ENCODE results near the gene DIPK2B. TPM values are rescaled to one million over a fixed set of nuclear protein-coding genes. Genes with fewer than 3 reads are reported as not detected.

DIPK2B gene
- total RNA-seq, 1 donor from 2014 or later = not detected

- Histone ChIP-seq H3K4me1 (no peaks in the 10 kb centered on the region), H3K4me3 (no peak overlapping the region), H4K20me1 (ENCODE audit: low read depth) (no peaks in the 10 kb centered on the region), H3K36me3 (no peaks in the 10 kb centered on the region), H2AFZ (replicated peaks) (no peak overlapping the region), H3K27me3 (no peaks in the 10 kb centered on the region), H3K4me2 (no peak overlapping the region), H3K79me2 (ENCODE audit: low read depth) (no peaks in the 10 kb centered on the region), H3K9me3 (ENCODE audit: low read depth) (peaks cover 10% of the 10 kb centered on the region), H3K9ac (no peak overlapping the region), H3F3A (ENCODE audit: low read depth) (no peaks in the 10 kb centered on the region), H3K27ac (no peak overlapping the region)
- Mint-ChIP-seq H3K9me3 (peaks cover 11% of the 10 kb centered on the region), H3K4me3 (no peak overlapping the region), H3K4me1 (no peaks in the 10 kb centered on the region), H3K36me3 (no peaks in the 10 kb centered on the region), H3K27ac (no peak overlapping the region), H3K27me3 (ENCODE audit: insufficient read depth, low read depth) (peaks cover 2% of the 10 kb centered on the region)
- no peak for DNase-seq (ENCODE audit: low spot score)
- no peak for TF ChIP-seq EZH2 (IDR thresholded peaks at IDR 0.05)
- TF ChIP-seq, protein P1, sequence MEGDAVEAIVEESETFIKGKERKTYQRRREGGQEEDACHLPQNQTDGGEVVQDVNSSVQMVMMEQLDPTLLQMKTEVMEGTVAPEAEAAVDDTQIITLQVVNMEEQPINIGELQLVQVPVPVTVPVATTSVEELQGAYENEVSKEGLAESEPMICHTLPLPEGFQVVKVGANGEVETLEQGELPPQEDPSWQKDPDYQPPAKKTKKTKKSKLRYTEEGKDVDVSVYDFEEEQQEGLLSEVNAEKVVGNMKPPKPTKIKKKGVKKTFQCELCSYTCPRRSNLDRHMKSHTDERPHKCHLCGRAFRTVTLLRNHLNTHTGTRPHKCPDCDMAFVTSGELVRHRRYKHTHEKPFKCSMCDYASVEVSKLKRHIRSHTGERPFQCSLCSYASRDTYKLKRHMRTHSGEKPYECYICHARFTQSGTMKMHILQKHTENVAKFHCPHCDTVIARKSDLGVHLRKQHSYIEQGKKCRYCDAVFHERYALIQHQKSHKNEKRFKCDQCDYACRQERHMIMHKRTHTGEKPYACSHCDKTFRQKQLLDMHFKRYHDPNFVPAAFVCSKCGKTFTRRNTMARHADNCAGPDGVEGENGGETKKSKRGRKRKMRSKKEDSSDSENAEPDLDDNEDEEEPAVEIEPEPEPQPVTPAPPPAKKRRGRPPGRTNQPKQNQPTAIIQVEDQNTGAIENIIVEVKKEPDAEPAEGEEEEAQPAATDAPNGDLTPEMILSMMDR (IDR thresholded peaks at IDR 0.05) = no peak
- TF ChIP-seq EZH2phosphoT487 (IDR thresholded peaks at IDR 0.05) = no peak
Measured at GRCh38 chrX:45202171-45202570, 1.5 kb upstream of the DIPK2B start.

- Histone ChIP-seq H3K9me3 (ENCODE audit: low read depth) (no peaks in the 10 kb centered on the region), H4K20me1 (ENCODE audit: low read depth) (no peaks in the 10 kb centered on the region), H3K9ac (no peak overlapping the region), H3K36me3 (no peaks in the 10 kb centered on the region), H3K27ac (no peak overlapping the region), H3K4me1 (no peaks in the 10 kb centered on the region), H3K79me2 (ENCODE audit: low read depth) (no peaks in the 10 kb centered on the region), H3K4me3 (no peak overlapping the region), H3K27me3 (no peaks in the 10 kb centered on the region), H3K4me2 (no peak overlapping the region), H3F3A (ENCODE audit: low read depth) (no peaks in the 10 kb centered on the region), H2AFZ (replicated peaks) (no peak overlapping the region)
- Mint-ChIP-seq H3K27ac (no peak overlapping the region), H3K9me3 (no peaks in the 10 kb centered on the region), H3K4me3 (no peak overlapping the region), H3K4me1 (no peaks in the 10 kb centered on the region), H3K36me3 (no peaks in the 10 kb centered on the region), H3K27me3 (ENCODE audit: insufficient read depth, low read depth) (peaks cover 2% of the 10 kb centered on the region)
- no peak for TF ChIP-seq EZH2phosphoT487 (IDR thresholded peaks at IDR 0.05)
- no peak for TF ChIP-seq EZH2 (IDR thresholded peaks at IDR 0.05)
- TF ChIP-seq, protein P1 (IDR thresholded peaks at IDR 0.05) = no peak
- DNase-seq (ENCODE audit: low spot score) = no peak
Measured at GRCh38 chrX:45198706-45199105, 2.0 kb downstream of the DIPK2B start.

DNA sequence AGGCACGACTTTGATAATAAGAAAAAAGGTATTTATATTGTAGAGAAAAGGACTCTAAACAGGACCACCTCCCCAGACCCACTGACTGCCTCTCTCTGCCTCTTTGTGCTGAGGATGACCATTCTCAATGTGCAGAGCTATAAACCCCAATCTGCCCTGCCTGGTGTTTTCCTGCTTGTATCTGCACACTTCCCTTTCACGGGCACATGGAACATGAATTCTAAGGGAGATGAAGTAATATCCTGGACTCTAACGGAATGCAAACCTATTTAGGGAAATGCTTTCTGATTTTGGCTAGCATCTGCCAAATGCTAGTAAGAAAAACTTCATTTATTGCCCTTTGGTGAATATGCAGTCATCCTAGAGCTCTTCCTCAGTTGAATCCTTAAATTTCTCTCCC lies 2.4 kb downstream of the DIPK2B start:
- H3K9me3 ChIP-seq (ENCODE audit: low read depth) = no peaks in the 10 kb centered on the region
- H3K79me2 ChIP-seq (ENCODE audit: low read depth) = no peaks in the 10 kb centered on the region
- Mint-ChIP-seq H3K27me3 (ENCODE audit: insufficient read depth, low read depth) (peaks cover 2% of the 10 kb centered on the region), H3K9me3 (no peaks in the 10 kb centered on the region), H3K27ac (no peak overlapping the region), H3K4me3 (no peak overlapping the region), H3K4me1 (no peaks in the 10 kb centered on the region), H3K36me3 (no peaks in the 10 kb centered on the region)
- H3F3A ChIP-seq (ENCODE audit: low read depth) = no peaks in the 10 kb centered on the region
- H3K4me1 ChIP-seq = no peaks in the 10 kb centered on the region
- H3K27ac ChIP-seq = no peak overlapping the region
- no peak overlapping the region for H3K9ac ChIP-seq
- H3K4me2 ChIP-seq = no peak overlapping the region
- H3K27me3 ChIP-seq = no peaks in the 10 kb centered on the region
- no peak overlapping the region for H2AFZ ChIP-seq (replicated peaks)
- TF ChIP-seq, protein P1 (IDR thresholded peaks at IDR 0.05) = no peak
- TF ChIP-seq EZH2phosphoT487 (IDR thresholded peaks at IDR 0.05) = no peak
- no peak for TF ChIP-seq EZH2 (IDR thresholded peaks at IDR 0.05)
- DNase-seq (ENCODE audit: low spot score) = no peak
- no peak overlapping the region for H3K4me3 ChIP-seq
- H3K36me3 ChIP-seq = no peaks in the 10 kb centered on the region
- no peaks in the 10 kb centered on the region for H4K20me1 ChIP-seq (ENCODE audit: low read depth)

Measured in neural progenitor cell (in vitro differentiated cells).